ENCODE results near the gene KBTBD3. TPM values are rescaled to one million over a fixed set of nuclear protein-coding genes. Genes with fewer than 3 reads are reported as not detected.

The KBTBD3 gene
- total RNA-seq, 4 donors from 2014 or later = 12.1 to 16.6 (median 13.8) TPM

- Histone ChIP-seq H3K27me3 (no peaks in the 10 kb centered on the region), H3K4me1 (no peaks in the 10 kb centered on the region), H3K4me3 (replicated peaks in 1 of 3) (no peak overlapping the region), H3K36me3 (peaks cover 15 to 29% of the 10 kb centered on the region in 2 donors), H3K27ac (no peak overlapping the region), H3K9me3 (no peaks in the 10 kb centered on the region)
- 90 to 93% methylated on average over 1 of the region's 1 CpG for WGBS, 2 donors
- no peak for DNase-seq
- no peak for TF ChIP-seq POLR2A (IDR thresholded peaks at IDR 0.05)
- no peak for TF ChIP-seq CTCF (IDR thresholded peaks at IDR 0.05)
- intact Hi-C loops (cut with DNase I) = no loop called here
Measured at GRCh38 chr11:106098893-106099553, 21.9 kb upstream of the KBTBD3 start.

- 98 to 100% methylated on average over 1 of the region's 1 CpG for WGBS, 2 donors
- H3K36me3 ChIP-seq = peaks cover 17 to 22% of the 10 kb centered on the region in 2 donors
Measured at GRCh38 chr11:106092446-106092845, 15.3 kb upstream of the KBTBD3 start.

GRCh38 chr11:106091480-106092123 is 14.5 kb upstream of the KBTBD3 start:
- Histone ChIP-seq H3K4me3 (replicated peaks in 1 of 3) (no peak overlapping the region), H3K27me3 (no peaks in the 10 kb centered on the region), H3K4me1 (peaks cover 6 to 17% of the 10 kb centered on the region in 2 donors), H3K9me3 (no peaks in the 10 kb centered on the region), H3K36me3 (peaks cover 9 to 14% of the 10 kb centered on the region in 2 donors), H3K27ac (no peak overlapping the region)
- no peak for DNase-seq
- no peak for TF ChIP-seq CTCF (IDR thresholded peaks at IDR 0.05)
- TF ChIP-seq POLR2A (IDR thresholded peaks at IDR 0.05) = no peak
- 75 to 86% methylated on average over 3 of the region's 3 CpGs for whole genome bisulfite sequencing, 2 donors
- intact Hi-C loops (cut with DNase I) = no loop called here

More at GRCh38 chr11:106092446-106092845, 15.3 kb upstream of the KBTBD3 start:
- Histone ChIP-seq H3K27ac (no peak overlapping the region), H3K4me3 (replicated peaks in 1 of 3) (no peak overlapping the region), H3K9me3 (no peaks in the 10 kb centered on the region), H3K4me1 (peaks cover 2 to 9% of the 10 kb centered on the region in 2 donors), H3K27me3 (no peaks in the 10 kb centered on the region)
- intact Hi-C loops (cut with DNase I) = no loop called here
- DNase-seq = no peak
- TF ChIP-seq CTCF (IDR thresholded peaks at IDR 0.05) = no peak
- TF ChIP-seq POLR2A (IDR thresholded peaks at IDR 0.05) = no peak

GRCh38 chr11:106088896-106089295 is 11.7 kb upstream of the KBTBD3 start:
- peaks cover 10 to 22% of the 10 kb centered on the region in 2 donors for H3K4me1 ChIP-seq
- H3K27ac ChIP-seq = no peak overlapping the region
- no peak for TF ChIP-seq CTCF (IDR thresholded peaks at IDR 0.05)
- TF ChIP-seq POLR2A (IDR thresholded peaks at IDR 0.05) = no peak
- no peak overlapping the region for H3K4me3 ChIP-seq (replicated peaks in 1 of 3)
- H3K36me3 ChIP-seq = peaks cover 0 to 7% of the 10 kb centered on the region in 2 donors
- H3K9me3 ChIP-seq = no peaks in the 10 kb centered on the region
- no peaks in the 10 kb centered on the region for H3K27me3 ChIP-seq
- intact Hi-C loops (cut with DNase I) = no loop called here
- WGBS, 2 donors = 93% methylated on average over 4 of the region's 4 CpGs
- no peak for DNase-seq

- peaks cover 10 to 22% of the 10 kb centered on the region in 2 donors for H3K4me1 ChIP-seq
- peak; percentile 50 to 64 for DNase-seq
Measured at GRCh38 chr11:106087815-106088435, 10.8 kb upstream of the KBTBD3 start.

More at GRCh38 chr11:106087815-106088435, 10.8 kb upstream of the KBTBD3 start:
- intact Hi-C loops (cut with DNase I) = no loop called here
- no peaks in the 10 kb centered on the region for H3K9me3 ChIP-seq
- H3K4me3 ChIP-seq (replicated peaks in 1 of 3) = no peak overlapping the region
- no peak overlapping the region for H3K27ac ChIP-seq
- no peaks in the 10 kb centered on the region for H3K27me3 ChIP-seq
- WGBS, 2 donors = 39 to 43% methylated on average over 9 of the region's 9 CpGs
- H3K36me3 ChIP-seq = peaks cover 3 to 7% of the 10 kb centered on the region in 2 donors
- peak; percentile 50 to 84 (median 76) for TF ChIP-seq CTCF (IDR thresholded peaks at IDR 0.05)
- no peak for TF ChIP-seq POLR2A (IDR thresholded peaks at IDR 0.05)
